IPS-NIHi7 (cell line): ENCODE results near the gene DTL.

Experiments used
- DNase-seq: peaks from one replicate; pipeline ENCODE4 v3.0.0; 2012; ENCODE audit warnings: mixed read lengths; ENCODE audit errors: extremely low spot score

The DTL gene

GRCh38 chr1:212035835-212036605 lies 472 bp downstream of the DTL start:
- no peak for DNase-seq

- no peak for DNase-seq
These were observed 2.4 kb downstream of the DTL start for GRCh38 chr1:212037900-212038299.

GRCh38 chr1:212039622-212040021 lies 4.1 kb downstream of the DTL start:
- no peak for DNase-seq

- no peak for DNase-seq
These were observed 5.3 kb downstream of the DTL start for GRCh38 chr1:212040629-212041412.

GRCh38 chr1:212042436-212042835 lies 6.9 kb downstream of the DTL start:
- DNase-seq = no peak

- DNase-seq = no peak
These were observed 9.3 kb downstream of the DTL start for GRCh38 chr1:212044851-212045250.

GRCh38 chr1:212045981-212046380 lies 10.4 kb downstream of the DTL start:
- DNase-seq = no peak

- DNase-seq = no peak
These were observed 18.4 kb downstream of the DTL start for GRCh38 chr1:212053993-212054392.

- DNase-seq = no peak
These were observed 19.8 kb downstream of the DTL start for GRCh38 chr1:212055333-212055732.

GRCh38 chr1:212060632-212061472 lies 25.3 kb downstream of the DTL start:
- no peak for DNase-seq

GRCh38 chr1:212062832-212063438 lies 27.4 kb downstream of the DTL start:
- DNase-seq = no peak

GRCh38 chr1:212067787-212068186 lies 32.2 kb downstream of the DTL start:
- DNase-seq = no peak

- DNase-seq = peak; percentile 23
These were observed 35.3 kb downstream of the DTL start for GRCh38 chr1:212070720-212071302.

GRCh38 chr1:212072047-212072446 lies 36.5 kb downstream of the DTL start:
- no peak for DNase-seq

- no peak for DNase-seq
These were observed 37.9 kb downstream of the DTL start for GRCh38 chr1:212073490-212073889.

GRCh38 chr1:212074313-212074712 lies 38.8 kb downstream of the DTL start:
- no peak for DNase-seq

- DNase-seq = no peak
These were observed 39.3 kb downstream of the DTL start for GRCh38 chr1:212074856-212075255.

- no peak for DNase-seq
These were observed 41.5 kb downstream of the DTL start for GRCh38 chr1:212077028-212077427.

- DNase-seq = no peak
These were observed 43.3 kb downstream of the DTL start for GRCh38 chr1:212078826-212079225.

GRCh38 chr1:212082765-212083406 lies 47.3 kb downstream of the DTL start:
- no peak for DNase-seq
